HG03520 (cell line): Measurements from ENCODE around the gene CENPS.

Experiments
- ATAC-seq: cut with Tn5 transposase; IDR thresholded peaks from one replicate; pipeline ENCODE4 v1.9.1; 2021; ENCODE audit warnings: mild to moderate bottlenecking, moderate library complexity; ENCODE audit not compliant: unreplicated experiment

The CENPS gene

GRCh38 chr1:10489291-10490055 lies 59.2 kb downstream of the CENPS start:
- ATAC-seq: no peak

- ATAC-seq: no peak
Observed at GRCh38 chr1:10490286-10490970, 60.2 kb downstream of the CENPS start.
